Renal cortical epithelial cell (primary cell): ENCODE measurements around the gene COL19A1. TPM values are rescaled to one million over a fixed set of nuclear protein-coding genes. Genes with fewer than 3 reads are reported as not detected.

ENCODE experiments used
- DNase-seq: peaks from one replicate; pipeline ENCODE4 v3.0.0-alpha.2; 2011; ENCODE audit warnings: low read depth
- total RNA-seq: library from RNA; depleted of rRNA; stranded (reverse); fragments of >200 nt; gene quantifications from 2 replicates; pipeline ENCODE4 v1.2.3, GENCODE V29; 2014

COL19A1 gene
- total RNA-seq, 1 donor from 2014 or later, result not detected

DNA sequence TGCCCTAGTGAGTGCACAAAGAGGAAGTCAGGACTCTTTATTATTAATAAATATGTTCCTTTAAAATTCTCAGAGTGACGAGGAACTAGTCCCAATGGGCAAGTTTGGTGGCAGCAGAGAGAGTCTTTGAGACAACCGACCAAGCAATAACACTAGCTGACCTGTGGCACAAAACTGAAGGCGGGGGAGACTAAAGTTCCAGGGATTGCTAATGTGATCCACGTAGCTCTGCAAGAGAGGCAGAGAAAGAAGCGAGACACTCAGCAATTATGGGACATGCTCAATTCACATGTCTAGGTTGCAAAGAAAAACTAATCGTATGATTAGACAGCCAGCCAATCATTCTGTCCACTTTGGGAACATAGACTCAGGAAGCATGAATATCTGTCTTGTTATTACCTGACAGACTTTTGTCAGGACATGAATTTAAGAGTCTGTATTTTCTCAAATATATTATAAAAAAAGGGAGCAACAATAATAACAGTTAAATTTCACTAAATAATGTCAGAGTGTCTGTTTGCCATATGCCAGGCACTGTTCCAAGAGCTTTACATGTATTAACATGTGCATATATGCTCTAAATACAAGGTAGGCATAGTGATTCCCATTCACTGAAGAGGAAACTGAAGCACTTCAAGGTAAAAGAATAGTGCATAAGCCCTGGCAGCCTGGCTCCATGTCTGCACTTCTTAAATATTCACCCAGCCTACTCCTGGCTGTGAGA lies 355.5 kb downstream of the COL19A1 start:
- DNase-seq, result no peak

DNA sequence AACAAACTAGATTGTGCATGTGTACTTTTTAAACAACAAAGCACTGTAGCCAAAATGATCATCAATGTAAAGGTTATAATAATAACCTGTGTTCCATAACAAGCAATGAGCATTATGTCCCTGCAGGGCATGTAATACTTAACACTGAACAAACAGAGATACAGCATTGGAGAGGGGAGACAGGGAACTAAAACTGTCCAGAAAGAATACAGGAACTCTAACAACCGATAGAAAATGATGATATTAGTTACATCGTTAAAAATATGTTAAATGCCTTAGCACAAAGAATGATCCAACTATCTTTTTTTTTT lies 356.0 kb downstream of the COL19A1 start:
- DNase-seq, result no peak

DNA sequence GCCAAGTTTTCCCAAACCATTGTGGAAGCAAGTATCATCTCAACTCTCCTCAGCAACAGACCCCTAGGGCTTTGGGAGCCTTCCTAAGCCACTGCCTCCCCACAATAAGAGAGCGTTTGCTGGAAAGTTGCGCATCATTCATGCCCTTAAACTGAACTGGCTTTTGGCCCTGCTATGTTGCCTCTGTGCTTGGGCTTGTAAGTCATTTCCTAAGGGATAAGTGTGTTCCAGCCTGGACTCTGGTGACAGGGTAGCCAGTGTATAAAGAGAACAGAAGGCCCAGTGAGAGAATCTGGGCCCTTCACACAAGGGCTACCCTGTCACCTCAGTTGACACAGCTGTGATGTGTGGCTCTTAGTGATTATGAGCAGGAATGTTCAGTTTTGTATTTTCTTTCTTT lies 358.7 kb downstream of the COL19A1 start:
- no peak for DNase-seq

DNA sequence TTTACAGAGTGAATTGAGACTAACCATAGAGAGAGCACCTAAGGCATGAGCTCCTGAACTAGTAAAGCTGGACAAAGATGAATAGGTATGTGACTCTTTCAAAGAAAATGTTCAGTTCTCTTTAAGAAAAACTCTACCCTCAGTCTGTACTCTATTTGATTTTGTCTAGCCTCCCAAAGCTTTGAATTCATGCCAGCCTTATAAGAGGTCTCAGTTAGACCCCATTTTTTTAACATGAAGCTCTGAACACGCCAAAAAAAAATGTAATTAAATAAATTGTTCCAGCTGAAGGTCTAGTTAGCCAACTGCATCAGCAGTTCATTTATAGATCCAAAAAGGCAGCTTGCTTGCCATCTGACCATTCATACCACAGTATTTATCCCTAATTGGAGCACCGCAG lies 365.0 kb downstream of the COL19A1 start:
- no peak for DNase-seq

DNA sequence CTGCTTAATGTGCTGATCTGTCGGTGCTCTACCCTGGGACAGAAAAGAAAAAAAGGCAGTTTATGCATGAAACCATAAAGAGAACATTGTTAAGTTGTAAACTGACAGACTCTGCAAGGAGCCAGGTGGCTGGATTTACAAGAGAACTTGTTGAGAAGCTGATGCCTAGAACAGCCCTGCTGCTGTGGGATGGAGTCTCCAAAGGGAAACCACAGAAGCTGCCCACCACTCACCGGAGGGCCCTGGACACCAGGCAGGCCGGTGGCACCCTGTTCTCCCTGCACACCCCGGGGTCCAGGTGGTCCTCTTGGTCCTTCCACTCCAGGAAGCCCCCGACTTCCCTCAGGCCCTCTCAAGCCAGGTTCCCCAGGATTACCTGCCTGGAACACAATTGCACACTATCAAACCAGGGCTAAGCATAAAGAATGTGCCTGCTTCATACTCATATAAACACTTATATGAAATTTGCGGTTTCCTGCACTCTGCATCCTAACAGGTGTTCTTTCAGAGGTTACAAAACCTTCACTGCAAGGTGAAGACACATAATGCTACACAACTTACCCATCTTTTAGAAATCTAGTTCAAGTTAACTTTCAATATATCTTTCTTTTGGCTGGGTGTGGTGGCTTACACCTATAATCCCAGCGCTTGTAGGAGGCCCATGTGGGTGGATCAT lies 368.3 kb downstream of the COL19A1 start:
- no peak for DNase-seq

DNA sequence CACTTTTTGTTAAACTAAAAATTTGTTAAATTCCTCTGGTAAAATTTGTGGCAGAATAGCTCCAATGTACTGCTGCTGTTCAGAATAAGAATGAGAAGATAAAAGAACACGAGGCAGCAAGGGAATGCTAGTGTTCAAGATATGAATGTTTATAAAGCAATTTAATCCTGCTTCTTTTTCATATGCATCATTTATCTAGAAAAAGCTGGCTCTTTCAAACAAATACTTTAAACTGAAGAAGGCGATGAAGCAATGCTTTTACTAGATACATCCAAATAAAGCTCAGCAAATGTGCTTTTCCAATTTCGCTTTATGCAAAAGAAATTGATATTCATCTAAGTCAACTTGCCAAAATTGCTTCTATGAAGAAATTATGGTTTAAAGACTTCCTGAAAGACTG lies 370.0 kb downstream of the COL19A1 start:
- no peak for DNase-seq

DNA sequence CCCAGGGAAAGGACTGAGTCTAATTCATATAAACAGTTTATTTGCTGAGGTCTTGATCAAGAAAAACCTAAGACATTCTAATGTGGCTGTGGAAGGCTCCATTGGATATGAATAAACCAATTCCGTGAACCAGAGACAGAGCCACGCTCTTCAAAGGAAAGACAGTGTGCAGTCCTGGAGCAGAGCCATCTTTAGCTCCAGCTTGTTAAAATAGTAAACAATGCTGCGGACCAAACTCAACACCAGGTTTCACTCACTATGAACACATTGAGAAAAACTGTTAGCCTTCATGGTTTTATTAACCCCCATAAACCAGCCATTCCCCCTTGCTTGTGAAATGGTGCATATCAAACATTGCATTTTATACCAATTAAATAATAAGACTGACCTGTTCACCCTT lies 374.7 kb downstream of the COL19A1 start:
- no peak for DNase-seq

DNA sequence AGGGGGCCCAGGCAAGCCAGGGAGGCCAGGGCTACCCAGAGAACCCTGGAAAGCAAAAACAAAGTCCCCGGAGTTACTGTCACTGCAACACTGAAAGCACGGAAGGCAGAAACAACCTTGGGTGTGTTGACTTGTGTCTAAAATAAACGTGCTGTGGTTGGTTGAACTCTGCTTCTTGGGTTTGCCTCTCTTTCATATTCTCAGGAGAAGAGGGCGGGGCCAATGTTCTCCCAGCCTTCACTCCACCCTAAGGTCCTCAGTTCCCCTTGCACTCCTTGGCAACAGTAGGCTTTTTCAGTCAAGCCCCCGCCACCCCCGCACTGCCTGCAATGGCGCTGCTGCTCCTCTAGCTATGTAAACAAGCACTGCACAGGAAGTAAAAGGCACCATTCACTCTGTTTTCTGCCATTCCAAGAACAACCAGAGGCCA lies 375.6 kb downstream of the COL19A1 start:
- no peak for DNase-seq

DNA sequence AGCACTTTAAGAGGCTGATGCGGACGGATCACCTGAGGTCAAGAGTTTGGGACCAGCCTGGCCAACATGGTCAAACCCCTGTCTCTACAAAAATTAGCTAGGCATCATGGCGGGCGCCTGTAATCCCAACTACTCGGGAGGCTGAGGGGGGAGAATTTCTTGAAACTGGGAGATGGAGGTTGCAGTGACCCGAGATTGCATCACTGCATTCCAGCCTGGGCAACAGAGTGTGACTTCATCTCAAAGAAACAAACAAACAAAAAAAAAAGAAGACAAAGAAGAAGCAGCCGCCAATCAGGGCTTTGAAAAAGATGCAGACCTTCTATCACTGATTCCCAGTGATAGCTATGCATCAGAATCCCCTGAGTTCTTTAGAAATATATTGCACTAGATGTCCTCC lies 379.8 kb downstream of the COL19A1 start:
- no peak for DNase-seq

DNA sequence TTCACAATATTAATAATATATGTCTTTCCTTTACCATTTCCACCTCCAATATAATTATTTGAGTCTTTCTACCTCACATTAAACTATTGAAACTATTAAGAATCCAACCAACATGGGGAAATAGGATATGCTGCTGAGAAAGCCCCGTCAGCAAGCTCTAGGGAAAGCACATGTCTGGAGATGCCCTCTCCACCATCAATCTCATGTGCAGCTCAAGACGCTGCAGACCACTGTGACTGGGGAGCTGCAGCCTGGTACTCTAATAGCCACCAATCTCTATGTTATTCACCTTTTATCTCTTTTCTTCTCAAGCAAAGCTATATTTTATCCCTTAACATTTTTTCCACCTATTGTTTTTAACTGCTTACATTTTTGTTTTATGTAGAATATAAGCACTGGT lies 386.2 kb downstream of the COL19A1 start:
- no peak for DNase-seq

DNA sequence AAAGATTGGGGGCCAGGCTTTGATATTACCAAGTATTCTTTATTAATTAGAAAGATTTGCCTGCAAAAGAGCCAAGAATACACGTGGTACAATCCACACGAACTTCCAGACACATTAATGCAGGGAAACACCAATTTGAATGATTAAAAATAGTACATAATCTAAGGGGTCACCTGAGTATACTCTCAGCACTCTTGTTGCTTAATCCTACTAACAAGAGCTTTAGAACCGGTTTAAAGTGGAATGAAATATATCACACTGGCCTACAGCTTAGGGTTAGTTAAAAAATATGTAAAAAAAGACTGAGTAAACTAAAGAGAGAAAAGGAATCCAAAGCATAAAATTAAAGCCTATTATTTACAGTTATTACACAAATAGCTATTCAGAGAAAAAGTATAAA lies 387.6 kb downstream of the COL19A1 start:
- no peak for DNase-seq

DNA sequence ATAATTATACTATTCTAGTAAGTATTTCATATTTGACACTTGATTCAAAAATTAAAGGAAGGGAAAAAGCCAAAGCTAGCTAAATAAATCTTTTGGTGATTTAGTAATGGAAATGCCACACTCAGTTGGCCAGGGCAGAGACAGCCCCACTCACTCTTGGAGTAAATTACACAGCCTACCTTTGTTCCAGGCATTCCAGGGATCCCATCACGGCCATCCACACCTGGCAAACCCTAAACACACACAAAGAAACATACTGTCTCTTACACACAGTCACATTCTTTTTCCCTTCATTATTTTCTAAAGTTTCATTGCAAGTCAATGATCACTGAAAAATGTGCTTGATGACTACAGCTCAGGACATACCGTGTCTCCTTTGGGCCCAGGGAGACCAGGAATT lies 388.4 kb downstream of the COL19A1 start:
- no peak for DNase-seq

DNA sequence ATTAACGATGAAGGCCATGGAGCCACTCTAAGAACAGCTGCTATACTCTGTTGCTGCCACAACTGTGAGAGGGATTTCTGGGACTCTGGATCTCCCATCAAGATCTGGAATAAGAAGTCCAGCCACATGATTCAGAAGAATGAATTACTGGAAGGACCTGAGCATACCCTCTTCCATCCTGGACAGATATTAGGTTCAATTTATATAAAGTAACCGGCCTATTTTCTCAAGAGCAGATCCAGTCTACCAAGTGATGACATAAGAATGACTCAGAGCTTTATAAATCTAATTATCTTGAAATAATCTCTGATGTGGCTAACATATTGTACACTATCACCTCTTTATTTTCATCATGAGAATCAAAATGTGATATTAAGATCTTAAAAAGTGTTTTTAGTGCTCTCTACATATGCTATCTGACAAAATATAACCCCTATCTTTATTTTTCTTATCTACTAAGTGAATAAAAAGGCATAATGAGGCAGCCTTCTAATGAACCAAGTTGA lies 391.5 kb downstream of the COL19A1 start:
- no peak for DNase-seq

DNA sequence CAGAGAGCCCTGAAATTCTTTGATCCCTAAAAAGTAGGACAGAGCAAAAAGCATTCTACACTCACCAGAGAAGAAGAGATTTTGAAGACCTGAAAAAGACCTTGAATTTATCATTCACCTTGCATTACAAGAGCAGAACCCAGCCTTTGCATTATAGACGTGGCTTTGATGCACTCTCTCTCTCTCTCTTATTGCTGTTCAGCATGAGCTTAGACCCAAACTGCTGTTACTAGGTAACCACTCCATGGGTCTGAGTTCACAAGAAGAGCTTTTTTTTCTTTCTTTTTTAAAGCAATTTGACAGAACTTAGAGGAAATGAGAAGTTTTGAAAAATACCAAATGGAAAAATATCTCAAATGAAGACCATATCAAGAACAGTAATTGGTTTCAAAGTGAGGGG lies 392.1 kb downstream of the COL19A1 start:
- no peak for DNase-seq

Other genes with a start within 250 kb of the COL19A1 start
- gene LMBRD1, start 69.5 kb upstream of the COL19A1 start, total RNA-seq, result 49.8 and 106 TPM in 2 replicates